ENCODE measurements around the gene AMBRA1.

The AMBRA1 gene

DNA sequence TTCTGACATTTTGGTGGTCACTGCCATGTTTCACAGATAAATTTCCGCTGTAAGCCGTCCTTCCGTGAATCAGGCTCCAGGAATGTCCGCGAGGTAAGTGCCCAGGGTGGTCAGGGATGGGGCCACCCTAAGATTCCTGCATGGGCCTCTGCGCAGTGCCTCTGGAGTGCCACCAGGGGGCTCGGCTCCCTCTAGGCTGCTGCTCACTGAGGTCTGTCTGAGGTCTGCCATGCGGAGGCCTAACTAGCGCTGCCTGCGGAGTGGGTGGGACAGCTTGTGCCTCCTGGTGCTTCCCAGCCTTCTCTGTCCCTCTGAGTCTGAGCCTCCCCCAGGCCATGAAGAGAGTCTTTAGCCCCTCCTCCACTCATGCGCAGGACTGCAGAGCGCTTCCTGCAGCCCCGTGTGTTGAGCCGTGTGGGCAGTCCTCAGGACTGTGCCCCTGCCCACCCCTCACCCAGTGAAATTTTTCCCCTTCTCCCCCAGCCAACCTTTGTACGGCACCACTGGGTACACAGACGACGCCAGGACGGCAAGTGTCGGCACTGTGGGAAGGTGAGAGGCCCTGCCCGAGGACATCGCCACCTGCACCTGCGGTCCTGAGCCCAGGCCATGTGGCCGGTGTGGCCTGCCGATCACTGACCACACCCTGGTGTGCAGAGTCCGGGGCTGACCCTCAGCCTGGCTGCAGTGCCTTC lies 224.2 kb downstream of the AMBRA1 start:
- H3K18ac ChIP-seq (ENCODE audit: low read length): no peak overlapping the region
- no peak overlapping the region for H2BK15ac ChIP-seq (replicated peaks; ENCODE audit: low read depth)
- H2BK120ac ChIP-seq (ENCODE audit: low read depth, low read length): no peak overlapping the region
- no peak overlapping the region for H4K8ac ChIP-seq (ENCODE audit: low read depth, low read length)
- H3K4me2 ChIP-seq (ENCODE audit: low read length): no peak overlapping the region
- no peak overlapping the region for H3K9ac ChIP-seq (ENCODE audit: low read length)
- H3K27ac ChIP-seq (ENCODE audit: low read depth, low read length): no peak overlapping the region
- H2BK5ac ChIP-seq (ENCODE audit: low read length): no peak overlapping the region
- H3K56ac ChIP-seq (ENCODE audit: low read length): peak overlapping the region; percentile 11
- no peak overlapping the region for H3K4ac ChIP-seq (ENCODE audit: low read depth, low read length)
- no peak overlapping the region for H3K4me3 ChIP-seq (ENCODE audit: low read length)
- H4K5ac ChIP-seq (ENCODE audit: low read length): no peak overlapping the region
- peak; percentile 94 for DNase-seq
- no CpG with 5 or more reads among the region's 25 CpGs for WGBS (ENCODE audit: extremely low coverage, insufficient coverage, low lambda C conversion rate)
- H3K36me3 ChIP-seq (ENCODE audit: control insufficient read depth, insufficient read depth, low read length): no peaks in the 10 kb centered on the region
- no peaks in the 10 kb centered on the region for H3K4me1 ChIP-seq (ENCODE audit: control insufficient read depth, low read depth, low read length)
- peaks cover 1% of the 10 kb centered on the region for H3K79me1 ChIP-seq (ENCODE audit: low read length)
- H3K79me2 ChIP-seq (ENCODE audit: control insufficient read depth, insufficient read depth, low read length): no peaks in the 10 kb centered on the region
- H3K23ac ChIP-seq (ENCODE audit: low read length): no peak overlapping the region
- H3K27me3 ChIP-seq (ENCODE audit: insufficient read depth, low read length, poor library complexity): no peaks in the 10 kb centered on the region
- no peak overlapping the region for H2AK5ac ChIP-seq (ENCODE audit: low read length)

DNA sequence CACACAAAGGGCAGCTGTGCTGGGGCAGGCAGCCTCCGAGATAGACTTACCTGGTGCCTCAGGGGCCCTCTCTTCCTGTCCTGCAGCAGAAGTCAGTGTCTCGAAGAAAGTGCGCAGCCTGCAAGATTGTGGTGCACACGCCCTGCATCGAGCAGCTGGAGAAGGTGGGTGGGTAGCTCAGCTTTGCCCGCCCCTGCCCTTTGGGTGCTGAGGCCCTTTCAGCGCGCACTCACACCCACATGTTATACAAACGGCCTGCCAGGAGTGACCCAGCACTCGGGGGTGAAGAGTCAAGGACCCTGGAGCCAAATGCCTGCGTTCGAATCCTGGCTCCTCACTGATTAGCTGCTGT lies 225.9 kb downstream of the AMBRA1 start:
- H3K79me2 ChIP-seq (ENCODE audit: control insufficient read depth, insufficient read depth, low read length): no peaks in the 10 kb centered on the region
- no peak overlapping the region for H3K9ac ChIP-seq (ENCODE audit: low read length)
- no peaks in the 10 kb centered on the region for H3K27me3 ChIP-seq (ENCODE audit: insufficient read depth, low read length, poor library complexity)
- H2BK5ac ChIP-seq (ENCODE audit: low read length): no peak overlapping the region
- H3K4me3 ChIP-seq (ENCODE audit: low read length): no peak overlapping the region
- no peak overlapping the region for H3K4me2 ChIP-seq (ENCODE audit: low read length)
- no peak overlapping the region for H3K56ac ChIP-seq (ENCODE audit: low read length)
- peaks cover 4% of the 10 kb centered on the region for H3K79me1 ChIP-seq (ENCODE audit: low read length)
- no peaks in the 10 kb centered on the region for H3K36me3 ChIP-seq (ENCODE audit: control insufficient read depth, insufficient read depth, low read length)
- no peak overlapping the region for H4K8ac ChIP-seq (ENCODE audit: low read depth, low read length)
- H2BK120ac ChIP-seq (ENCODE audit: low read depth, low read length): no peak overlapping the region
- no peak overlapping the region for H3K18ac ChIP-seq (ENCODE audit: low read length)
- no peak overlapping the region for H4K5ac ChIP-seq (ENCODE audit: low read length)
- DNase-seq: no peak
- no peak overlapping the region for H2AK5ac ChIP-seq (ENCODE audit: low read length)
- no peaks in the 10 kb centered on the region for H3K4me1 ChIP-seq (ENCODE audit: control insufficient read depth, low read depth, low read length)
- no CpG with 5 or more reads among the region's 12 CpGs for WGBS (ENCODE audit: extremely low coverage, insufficient coverage, low lambda C conversion rate)
- H3K4ac ChIP-seq (ENCODE audit: low read depth, low read length): no peak overlapping the region
- no peak overlapping the region for H3K27ac ChIP-seq (ENCODE audit: low read depth, low read length)
- no peak overlapping the region for H2BK15ac ChIP-seq (replicated peaks; ENCODE audit: low read depth)
- H3K23ac ChIP-seq (ENCODE audit: low read length): no peak overlapping the region

DNA sequence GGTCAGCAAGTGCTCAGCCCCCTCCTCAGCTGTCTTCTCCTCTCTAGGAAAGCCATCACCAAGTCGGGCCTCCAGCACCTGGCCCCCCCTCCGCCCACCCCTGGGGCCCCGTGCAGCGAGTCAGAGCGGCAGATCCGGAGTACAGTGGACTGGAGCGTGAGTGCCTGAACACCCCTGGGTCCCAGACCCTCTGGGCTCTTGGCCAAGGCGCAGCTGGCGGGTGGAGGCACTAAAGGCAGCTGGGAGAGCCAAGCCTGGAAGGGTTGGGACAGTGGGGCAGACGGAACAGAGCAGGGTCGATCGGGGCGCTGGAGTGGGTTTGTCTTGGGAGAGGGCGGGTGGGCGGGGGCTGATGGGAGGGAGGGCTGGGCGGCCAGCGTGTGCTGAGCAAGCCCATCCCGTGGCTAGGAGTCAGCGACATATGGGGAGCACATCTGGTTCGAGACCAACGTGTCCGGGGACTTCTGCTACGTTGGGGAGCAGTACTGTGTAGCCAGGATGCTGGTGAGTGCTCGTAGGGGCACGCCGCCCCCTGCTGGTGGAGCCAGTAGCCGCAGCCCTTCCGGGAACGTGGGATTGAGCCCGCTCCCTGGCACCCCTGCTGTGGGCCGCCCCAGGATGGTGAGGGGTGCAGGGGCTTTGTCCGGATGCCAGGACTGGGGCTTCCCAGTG lies 226.4 kb downstream of the AMBRA1 start:
- H3K79me1 ChIP-seq (ENCODE audit: low read length): peaks cover 5% of the 10 kb centered on the region
- H3K36me3 ChIP-seq (ENCODE audit: control insufficient read depth, insufficient read depth, low read length): no peaks in the 10 kb centered on the region
- no peak overlapping the region for H2BK5ac ChIP-seq (ENCODE audit: low read length)
- no peaks in the 10 kb centered on the region for H3K79me2 ChIP-seq (ENCODE audit: control insufficient read depth, insufficient read depth, low read length)
- no peaks in the 10 kb centered on the region for H3K27me3 ChIP-seq (ENCODE audit: insufficient read depth, low read length, poor library complexity)
- DNase-seq: no peak
- no peak overlapping the region for H4K5ac ChIP-seq (ENCODE audit: low read length)
- H2BK120ac ChIP-seq (ENCODE audit: low read depth, low read length): no peak overlapping the region
- no peak overlapping the region for H2BK15ac ChIP-seq (replicated peaks; ENCODE audit: low read depth)
- no peak overlapping the region for H3K27ac ChIP-seq (ENCODE audit: low read depth, low read length)
- H2AK5ac ChIP-seq (ENCODE audit: low read length): no peak overlapping the region
- H3K4me2 ChIP-seq (ENCODE audit: low read length): no peak overlapping the region
- H3K4me1 ChIP-seq (ENCODE audit: control insufficient read depth, low read depth, low read length): no peaks in the 10 kb centered on the region
- H3K9ac ChIP-seq (ENCODE audit: low read length): no peak overlapping the region
- WGBS (ENCODE audit: extremely low coverage, insufficient coverage, low lambda C conversion rate): no CpG with 5 or more reads among the region's 32 CpGs
- no peak overlapping the region for H3K23ac ChIP-seq (ENCODE audit: low read length)
- no peak overlapping the region for H3K56ac ChIP-seq (ENCODE audit: low read length)
- no peak overlapping the region for H3K4me3 ChIP-seq (ENCODE audit: low read length)
- no peak overlapping the region for H4K8ac ChIP-seq (ENCODE audit: low read depth, low read length)
- no peak overlapping the region for H3K18ac ChIP-seq (ENCODE audit: low read length)
- H3K4ac ChIP-seq (ENCODE audit: low read depth, low read length): no peak overlapping the region

DNA sequence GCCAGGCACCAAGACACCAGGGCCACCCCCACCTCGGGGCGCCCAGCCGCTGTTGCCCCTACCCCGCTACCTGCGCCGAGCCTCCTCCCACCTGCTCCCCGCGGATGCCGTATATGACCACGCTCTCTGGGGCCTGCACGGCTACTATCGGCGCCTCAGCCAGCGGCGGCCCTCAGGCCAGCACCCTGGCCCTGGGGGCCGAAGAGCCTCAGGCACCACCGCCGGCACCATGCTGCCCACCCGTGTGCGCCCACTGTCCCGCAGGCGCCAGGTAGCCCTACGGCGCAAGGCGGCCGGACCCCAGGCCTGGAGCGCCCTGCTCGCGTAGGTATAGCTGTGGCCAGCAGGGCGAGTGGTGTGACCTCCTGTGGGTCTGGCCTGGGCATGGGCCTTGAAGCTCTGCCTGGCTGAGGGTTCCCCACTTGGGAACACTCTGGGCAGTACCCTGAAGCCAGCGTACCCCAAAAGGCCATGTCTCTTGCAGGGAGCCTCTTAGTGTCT lies 227.1 kb downstream of the AMBRA1 start:
- no peak overlapping the region for H3K4me3 ChIP-seq (ENCODE audit: low read length)
- H3K4me2 ChIP-seq (ENCODE audit: low read length): no peak overlapping the region
- H3K23ac ChIP-seq (ENCODE audit: low read length): no peak overlapping the region
- no peak overlapping the region for H2BK120ac ChIP-seq (ENCODE audit: low read depth, low read length)
- H3K27me3 ChIP-seq (ENCODE audit: insufficient read depth, low read length, poor library complexity): no peaks in the 10 kb centered on the region
- no peak overlapping the region for H4K5ac ChIP-seq (ENCODE audit: low read length)
- no peaks in the 10 kb centered on the region for H3K36me3 ChIP-seq (ENCODE audit: control insufficient read depth, insufficient read depth, low read length)
- peaks cover 8% of the 10 kb centered on the region for H3K79me1 ChIP-seq (ENCODE audit: low read length)
- H3K18ac ChIP-seq (ENCODE audit: low read length): no peak overlapping the region
- WGBS (ENCODE audit: extremely low coverage, insufficient coverage, low lambda C conversion rate): no CpG with 5 or more reads among the region's 31 CpGs
- H2BK15ac ChIP-seq (replicated peaks; ENCODE audit: low read depth): no peak overlapping the region
- H2AK5ac ChIP-seq (ENCODE audit: low read length): no peak overlapping the region
- H3K27ac ChIP-seq (ENCODE audit: low read depth, low read length): no peak overlapping the region
- H4K8ac ChIP-seq (ENCODE audit: low read depth, low read length): no peak overlapping the region
- H3K56ac ChIP-seq (ENCODE audit: low read length): no peak overlapping the region
- H2BK5ac ChIP-seq (ENCODE audit: low read length): no peak overlapping the region
- no peak overlapping the region for H3K9ac ChIP-seq (ENCODE audit: low read length)
- no peak overlapping the region for H3K4ac ChIP-seq (ENCODE audit: low read depth, low read length)
- H3K4me1 ChIP-seq (ENCODE audit: control insufficient read depth, low read depth, low read length): no peaks in the 10 kb centered on the region
- peaks cover 4% of the 10 kb centered on the region for H3K79me2 ChIP-seq (ENCODE audit: control insufficient read depth, insufficient read depth, low read length)
- DNase-seq: no peak

DNA sequence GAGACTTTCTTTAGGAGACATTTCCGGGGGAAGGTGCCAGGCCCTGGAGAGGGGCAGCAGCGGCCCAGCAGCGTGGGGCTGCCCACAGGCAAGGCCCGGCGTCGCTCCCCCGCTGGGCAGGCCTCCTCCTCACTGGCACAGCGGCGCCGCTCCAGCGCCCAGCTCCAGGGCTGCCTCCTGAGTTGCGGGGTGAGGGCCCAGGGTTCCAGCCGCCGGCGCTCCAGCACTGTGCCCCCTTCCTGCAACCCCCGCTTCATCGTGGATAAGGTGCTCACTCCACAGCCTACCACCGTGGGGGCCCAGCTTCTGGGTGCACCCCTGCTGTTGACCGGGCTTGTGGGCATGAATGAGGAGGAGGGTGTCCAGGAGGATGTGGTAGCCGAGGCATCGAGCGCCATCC lies 227.6 kb downstream of the AMBRA1 start:
- no peak overlapping the region for H2BK15ac ChIP-seq (replicated peaks; ENCODE audit: low read depth)
- H2AK5ac ChIP-seq (ENCODE audit: low read length): no peak overlapping the region
- peaks cover 8% of the 10 kb centered on the region for H3K79me1 ChIP-seq (ENCODE audit: low read length)
- H3K36me3 ChIP-seq (ENCODE audit: control insufficient read depth, insufficient read depth, low read length): no peaks in the 10 kb centered on the region
- no peaks in the 10 kb centered on the region for H3K27me3 ChIP-seq (ENCODE audit: insufficient read depth, low read length, poor library complexity)
- no peak overlapping the region for H3K4me2 ChIP-seq (ENCODE audit: low read length)
- H4K8ac ChIP-seq (ENCODE audit: low read depth, low read length): no peak overlapping the region
- H3K4ac ChIP-seq (ENCODE audit: low read depth, low read length): no peak overlapping the region
- no peak overlapping the region for H2BK120ac ChIP-seq (ENCODE audit: low read depth, low read length)
- H2BK5ac ChIP-seq (ENCODE audit: low read length): no peak overlapping the region
- no peak overlapping the region for H4K5ac ChIP-seq (ENCODE audit: low read length)
- no peak overlapping the region for H3K9ac ChIP-seq (ENCODE audit: low read length)
- peaks cover 4% of the 10 kb centered on the region for H3K79me2 ChIP-seq (ENCODE audit: control insufficient read depth, insufficient read depth, low read length)
- H3K27ac ChIP-seq (ENCODE audit: low read depth, low read length): no peak overlapping the region
- no peaks in the 10 kb centered on the region for H3K4me1 ChIP-seq (ENCODE audit: control insufficient read depth, low read depth, low read length)
- no CpG with 5 or more reads among the region's 22 CpGs for WGBS (ENCODE audit: extremely low coverage, insufficient coverage, low lambda C conversion rate)
- no peak overlapping the region for H3K4me3 ChIP-seq (ENCODE audit: low read length)
- H3K56ac ChIP-seq (ENCODE audit: low read length): no peak overlapping the region
- DNase-seq: no peak
- no peak overlapping the region for H3K23ac ChIP-seq (ENCODE audit: low read length)
- H3K18ac ChIP-seq (ENCODE audit: low read length): no peak overlapping the region
